Hematopoietic multipotent progenitor cell treated with erythropoietin and hydrocortisone succinate and interleukin-3 and kit ligand, for 15 days (in vitro differentiated cells): ENCODE results near the gene FAM20C.
"Not testable (repeated sequence)": the region's sequence is repeated elsewhere in the genome, so short reads cannot be mapped to it uniquely, and the experiment has no call there.

Experiments
- DNase-seq: peaks from one replicate; pipeline ENCODE4 v3.0.0-alpha.2; 2015; ENCODE audit warnings: low spot score

FAM20C gene

GRCh38 chr7:259751-260405, 67.5 kb downstream of the FAM20C start:
- DNase-seq = no peak

- no peak for DNase-seq
These were observed 68.3 kb downstream of the FAM20C start for GRCh38 chr7:260441-261281.

- DNase-seq = no peak
These were observed 69.2 kb downstream of the FAM20C start for GRCh38 chr7:261341-262250.

- no peak for DNase-seq
These were observed 69.8 kb downstream of the FAM20C start for GRCh38 chr7:262251-262572.

GRCh38 chr7:262631-263311, 70.4 kb downstream of the FAM20C start:
- DNase-seq = not testable (repeated sequence)

GRCh38 chr7:263483-264351, 71.3 kb downstream of the FAM20C start:
- DNase-seq = not testable (repeated sequence)

GRCh38 chr7:264541-265191, 72.3 kb downstream of the FAM20C start:
- DNase-seq = no peak

- no peak for DNase-seq
These were observed 73.0 kb downstream of the FAM20C start for GRCh38 chr7:265192-265997.

GRCh38 chr7:265998-266850, 73.9 kb downstream of the FAM20C start:
- no peak for DNase-seq

GRCh38 chr7:266851-267840, 74.8 kb downstream of the FAM20C start:
- no peak for DNase-seq

GRCh38 chr7:268991-269390, 76.6 kb downstream of the FAM20C start:
- no peak for DNase-seq

- DNase-seq = no peak
These were observed 77.3 kb downstream of the FAM20C start for GRCh38 chr7:269721-270120.

GRCh38 chr7:270351-270983, 78.1 kb downstream of the FAM20C start:
- DNase-seq = no peak

- DNase-seq = no peak
These were observed 79.1 kb downstream of the FAM20C start for GRCh38 chr7:271266-272107.

GRCh38 chr7:272108-272615, 79.8 kb downstream of the FAM20C start:
- DNase-seq = no peak

- DNase-seq = no peak
These were observed 80.3 kb downstream of the FAM20C start for GRCh38 chr7:272631-273030.
